Thyroid gland (tissue), 4 donors: Measurements from ENCODE around the gene MUC20. TPM values are rescaled to one million over a fixed set of nuclear protein-coding genes. Genes with fewer than 3 reads are reported as not detected.
"Not testable (repeated sequence)": the region's sequence is repeated elsewhere in the genome, so short reads cannot be mapped to it uniquely, and the experiment has no call there.

Experiments used
- DNase-seq, 2 donors: peaks; one replicate each; pipeline ENCODE4 v3.0.0-alpha.2; 2019
- H3K27ac ChIP-seq, 3 donors: fragments of 200-600 bp; sonication (generic); 1 replicate in 2 of 3; 2 replicates in 1 of 3; pipeline ENCODE4 v1.5.1; 2016 to 2019; ENCODE audit warnings: mild to moderate bottlenecking in 1 of 3, moderate library complexity in 1 of 3
- H3K27me3 ChIP-seq: fragments of 200-600 bp; sonication (generic); one replicate; pipeline ENCODE4 v1.5.1; 2019
- H3K36me3 ChIP-seq, 2 donors: fragments of 200-600 bp; sonication (generic); one replicate each; pipeline ENCODE4 v1.5.1; 2016 to 2019
- H3K4me1 ChIP-seq, 2 donors: fragments of 200-600 bp; sonication (generic); one replicate each; pipeline ENCODE4 v1.5.1; 2017 to 2019
- H3K4me3 ChIP-seq, 3 donors: fragments of 200-600 bp; sonication (generic); replicated peaks in 1 of 3; 1 replicate in 2 of 3; 2 replicates in 1 of 3; pipeline ENCODE4 v1.5.1; 2016; ENCODE audit warnings: mild to moderate bottlenecking in 1 of 3
- H3K9me3 ChIP-seq: fragments of 200-600 bp; sonication (generic); one replicate; pipeline ENCODE4 v1.5.1; 2017
- CTCF ChIP-seq, 6 experiments: fragments of 200-600 bp in 3 of 6; fragments of 450-650 bp in 3 of 6; sonication (generic) in 3 of 6; IDR thresholded peaks; one replicate each; pipeline ENCODE4 v1.5.1; 2016 to 2019; ENCODE audit warnings: antibody characterized with exemption in 6 of 6, mild to moderate bottlenecking in 2 of 6, inconsistent platforms in 1 of 6, moderate library complexity in 1 of 6
- POLR2A ChIP-seq, 2 donors: fragments of 450-650 bp; IDR thresholded peaks; one replicate each; pipeline ENCODE4 v1.6.1; 2017; ENCODE audit warnings: antibody characterized with exemption in 2 of 2, mild to moderate bottlenecking in 2 of 2, moderate library complexity in 1 of 2
- WGBS, 2 donors: methylation state at CpG; one replicate each; pipeline ENCODE4 v1.1.5; 2017; 5-methylcytosine and 5-hydroxymethylcytosine counted together
- intact Hi-C: fragments of 100-400 bp; cut with DNase I; formaldehyde crosslinking; loops from one replicate; pipeline ENCODE4 v1.15.1; 2023
- total RNA-seq, 4 donors: library from RNA; depleted of rRNA; stranded (reverse); fragments of >200 nt; gene quantifications; one replicate each; pipeline ENCODE4 v1.2.3, GENCODE V29; 2016

Gene MUC20
- total RNA-seq, 4 donors from 2014 or later: 3.9 to 18.4 (median 13.9) TPM

- no peak overlapping the region for H3K4me3 ChIP-seq
- H3K9me3 ChIP-seq: no peaks in the 10 kb centered on the region
- no peak overlapping the region for H3K27ac ChIP-seq
- H3K36me3 ChIP-seq: no peaks in the 10 kb centered on the region
- TF ChIP-seq CTCF (IDR thresholded peaks at IDR 0.05): no peak
- no peaks in the 10 kb centered on the region for H3K27me3 ChIP-seq
- DNase-seq: no peak
- intact Hi-C loops: no loop called here
- WGBS, 2 donors: 88 to 89% methylated on average over 6 of the region's 6 CpGs
- H3K4me1 ChIP-seq: no peaks in the 10 kb centered on the region
These were observed 47.6 kb downstream of the MUC20 start for GRCh38 chr3:195768414-195768813.

- Histone ChIP-seq H3K9me3 (no peaks in the 10 kb centered on the region), H3K36me3 (no peaks in the 10 kb centered on the region), H3K4me3 (no peak overlapping the region), H3K27me3 (no peaks in the 10 kb centered on the region), H3K27ac (no peak overlapping the region), H3K4me1 (no peaks in the 10 kb centered on the region)
- DNase-seq: no peak
- TF ChIP-seq POLR2A (IDR thresholded peaks at IDR 0.05) (no peak), CTCF (IDR thresholded peaks at IDR 0.05) (no peak)
- intact Hi-C loops: no loop called here
- WGBS, 2 donors: 75 to 86% methylated on average over 17 of the region's 17 CpGs
These were observed 48.1 kb downstream of the MUC20 start for GRCh38 chr3:195768831-195769303.

GRCh38 chr3:195769551-195769950, 48.8 kb downstream of the MUC20 start:
- TF ChIP-seq CTCF (IDR thresholded peaks at IDR 0.05) (no peak), POLR2A (IDR thresholded peaks at IDR 0.05) (no peak)
- Histone ChIP-seq H3K27ac (no peak overlapping the region), H3K4me3 (no peak overlapping the region), H3K4me1 (no peaks in the 10 kb centered on the region), H3K36me3 (no peaks in the 10 kb centered on the region), H3K27me3 (no peaks in the 10 kb centered on the region), H3K9me3 (no peaks in the 10 kb centered on the region)
- intact Hi-C loops: no loop called here
- DNase-seq: no peak
- 94 to 96% methylated on average over 10 of the region's 10 CpGs for WGBS, 2 donors

GRCh38 chr3:195770081-195770840, 49.5 kb downstream of the MUC20 start:
- WGBS, 2 donors: 79 to 88% methylated on average over 11 to 15 of the region's 16 CpGs
- no peaks in the 10 kb centered on the region for H3K9me3 ChIP-seq
- H3K27ac ChIP-seq: no peak overlapping the region
- no peaks in the 10 kb centered on the region for H3K4me1 ChIP-seq
- no peaks in the 10 kb centered on the region for H3K27me3 ChIP-seq
- no peaks in the 10 kb centered on the region for H3K36me3 ChIP-seq
- TF ChIP-seq POLR2A (IDR thresholded peaks at IDR 0.05) (no peak), CTCF (IDR thresholded peaks at IDR 0.05) (no peak)
- no peak for DNase-seq
- intact Hi-C loops: no loop called here
- no peak overlapping the region for H3K4me3 ChIP-seq

- H3K4me1 ChIP-seq, DNase-seq, H3K4me3 ChIP-seq, H3K9me3 ChIP-seq, H3K27ac ChIP-seq, H3K27me3 ChIP-seq, intact Hi-C loops, H3K36me3 ChIP-seq: not testable (repeated sequence)
- WGBS, 2 donors: 88 to 96% methylated on average over 13 to 21 of the region's 28 CpGs
These were observed 50.3 kb downstream of the MUC20 start for GRCh38 chr3:195770841-195771645.
